ENCODE data around the gene VMO1.

The VMO1 gene

DNA sequence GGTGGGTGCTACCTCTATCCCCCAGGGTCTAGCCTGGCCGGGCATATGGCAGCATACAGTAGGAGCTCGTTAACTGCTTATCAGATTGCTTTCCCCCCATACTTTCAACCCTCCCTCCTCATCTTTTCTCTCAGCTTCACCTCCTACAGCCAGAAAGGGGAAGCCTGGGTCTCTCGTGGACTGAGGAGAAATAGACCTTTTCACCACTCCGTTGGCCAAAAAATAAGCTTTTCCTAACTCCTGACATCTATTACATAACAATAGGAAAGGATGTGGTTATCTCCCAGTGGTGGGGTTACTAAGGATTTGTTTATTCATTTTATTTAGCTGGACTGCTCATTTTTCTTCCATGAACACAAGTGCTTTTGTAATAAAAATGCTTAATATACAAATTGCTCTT, 37.5 kb downstream of the VMO1 start:
- DNase-seq (ENCODE audit: low spot score) = no peak
- in situ Hi-C loops (cut with MboI; ENCODE audit: low pct_unique_long_range_greater_than_20kb, low sequenced_read_pairs, unreplicated experiment) = no loop called here
- TF ChIP-seq, protein P1, sequence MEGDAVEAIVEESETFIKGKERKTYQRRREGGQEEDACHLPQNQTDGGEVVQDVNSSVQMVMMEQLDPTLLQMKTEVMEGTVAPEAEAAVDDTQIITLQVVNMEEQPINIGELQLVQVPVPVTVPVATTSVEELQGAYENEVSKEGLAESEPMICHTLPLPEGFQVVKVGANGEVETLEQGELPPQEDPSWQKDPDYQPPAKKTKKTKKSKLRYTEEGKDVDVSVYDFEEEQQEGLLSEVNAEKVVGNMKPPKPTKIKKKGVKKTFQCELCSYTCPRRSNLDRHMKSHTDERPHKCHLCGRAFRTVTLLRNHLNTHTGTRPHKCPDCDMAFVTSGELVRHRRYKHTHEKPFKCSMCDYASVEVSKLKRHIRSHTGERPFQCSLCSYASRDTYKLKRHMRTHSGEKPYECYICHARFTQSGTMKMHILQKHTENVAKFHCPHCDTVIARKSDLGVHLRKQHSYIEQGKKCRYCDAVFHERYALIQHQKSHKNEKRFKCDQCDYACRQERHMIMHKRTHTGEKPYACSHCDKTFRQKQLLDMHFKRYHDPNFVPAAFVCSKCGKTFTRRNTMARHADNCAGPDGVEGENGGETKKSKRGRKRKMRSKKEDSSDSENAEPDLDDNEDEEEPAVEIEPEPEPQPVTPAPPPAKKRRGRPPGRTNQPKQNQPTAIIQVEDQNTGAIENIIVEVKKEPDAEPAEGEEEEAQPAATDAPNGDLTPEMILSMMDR (IDR thresholded peaks at IDR 0.05; ENCODE audit: extremely low read depth, insufficient read depth, missing control alignments) = no peak

DNA sequence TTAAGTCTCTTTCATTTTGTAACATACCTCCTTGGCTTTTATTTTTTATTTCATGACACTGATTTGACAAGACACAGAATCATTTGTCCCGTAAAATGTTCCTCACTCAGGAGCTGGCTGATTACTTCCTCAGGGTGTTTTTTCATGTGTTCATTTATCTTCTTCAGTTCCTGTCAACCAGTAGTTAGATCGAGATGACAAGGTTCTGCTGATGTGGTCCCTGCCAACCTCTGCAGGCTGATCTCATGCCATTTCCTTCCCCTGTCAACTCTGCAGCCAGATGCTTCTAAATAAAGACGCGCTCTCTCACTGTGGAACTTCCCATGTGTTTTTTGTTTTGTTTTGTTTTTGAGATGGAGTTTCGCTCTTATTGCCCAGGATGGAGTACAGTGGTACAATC, 38.3 kb downstream of the VMO1 start:
- peak; percentile 36 for DNase-seq (ENCODE audit: low spot score)
- in situ Hi-C loops (cut with MboI; ENCODE audit: low pct_unique_long_range_greater_than_20kb, low sequenced_read_pairs, unreplicated experiment) = no loop called here

DNA sequence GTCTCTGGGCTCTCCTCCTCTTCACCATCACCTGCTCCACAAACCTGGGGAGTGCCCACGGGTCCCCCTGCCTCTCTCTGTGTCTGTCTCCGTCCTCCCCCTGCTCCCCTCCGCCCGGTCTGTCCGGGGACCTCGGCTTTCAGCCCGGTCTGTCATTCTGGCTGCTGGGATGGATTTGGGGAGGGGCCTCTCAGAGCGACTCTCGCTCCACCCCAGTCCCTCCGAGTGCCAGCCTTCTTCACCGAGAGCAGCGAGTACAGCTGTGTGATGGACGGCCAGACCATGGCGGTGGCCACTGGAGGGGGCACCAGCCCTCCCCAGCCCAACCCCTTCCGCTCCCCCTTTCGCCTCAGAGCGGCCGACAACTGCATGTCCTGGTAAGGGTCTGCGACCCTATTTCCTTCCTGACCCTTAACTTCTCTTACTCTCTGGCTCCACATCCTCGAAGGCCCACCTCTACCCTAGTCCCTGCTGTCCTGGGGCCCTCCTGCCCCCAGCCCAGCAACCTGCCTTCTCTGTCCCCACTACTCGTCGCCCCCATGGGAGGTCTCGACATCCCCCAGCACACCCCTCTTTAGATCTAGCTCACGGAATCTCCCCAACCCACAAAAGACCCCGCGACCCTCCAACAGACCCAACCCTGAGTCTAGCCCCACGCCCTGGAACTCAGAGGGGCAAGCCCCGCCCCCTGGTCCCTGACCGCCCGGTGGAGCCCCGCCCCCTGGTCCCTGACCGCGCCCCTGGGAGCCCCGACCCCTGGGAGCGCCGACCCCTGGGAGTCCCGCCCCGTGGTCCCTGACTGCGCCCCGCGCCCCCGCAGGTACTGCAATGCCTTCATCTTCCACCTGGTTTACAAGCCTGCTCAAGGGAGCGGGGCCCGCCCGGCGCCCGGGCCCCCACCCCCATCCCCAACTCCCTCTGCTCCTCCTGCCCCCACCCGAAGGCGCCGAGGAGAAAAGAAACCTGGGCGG, 40.9 kb downstream of the VMO1 start:
- no peak for DNase-seq (ENCODE audit: low spot score)
- in situ Hi-C loops (cut with MboI; ENCODE audit: low pct_unique_long_range_greater_than_20kb, low sequenced_read_pairs, unreplicated experiment) = no loop called here
- TF ChIP-seq, protein P1 (IDR thresholded peaks at IDR 0.05; ENCODE audit: extremely low read depth, insufficient read depth, missing control alignments) = no peak

More for the DNA sequence above, 38.3 kb downstream of the VMO1 start:
- TF ChIP-seq, protein P1 (IDR thresholded peaks at IDR 0.05; ENCODE audit: extremely low read depth, insufficient read depth, missing control alignments) = no peak

DNA sequence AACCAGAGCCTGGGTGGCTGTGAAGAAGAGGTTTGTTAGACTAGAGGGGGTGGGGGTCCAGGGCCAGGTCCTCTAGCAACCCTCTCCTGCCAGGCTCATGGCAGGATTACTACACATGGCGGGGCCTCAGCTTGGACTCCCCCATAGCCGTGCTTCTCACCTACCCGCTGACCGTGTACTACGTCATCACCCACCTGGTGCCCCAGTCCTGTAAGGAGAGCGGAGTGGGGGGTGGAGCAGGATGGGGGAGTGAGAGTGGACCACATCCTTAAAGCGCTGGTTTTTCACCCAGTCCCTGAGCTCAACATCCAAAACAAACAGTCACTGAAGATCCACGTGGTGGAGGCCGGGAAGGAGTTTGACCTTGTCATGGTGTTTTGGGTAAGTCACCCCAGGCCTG, 42.3 kb downstream of the VMO1 start:
- TF ChIP-seq, protein P1 (IDR thresholded peaks at IDR 0.05; ENCODE audit: extremely low read depth, insufficient read depth, missing control alignments) = no peak
- in situ Hi-C loops (cut with MboI; ENCODE audit: low pct_unique_long_range_greater_than_20kb, low sequenced_read_pairs, unreplicated experiment) = no loop called here
- no peak for DNase-seq (ENCODE audit: low spot score)

DNA sequence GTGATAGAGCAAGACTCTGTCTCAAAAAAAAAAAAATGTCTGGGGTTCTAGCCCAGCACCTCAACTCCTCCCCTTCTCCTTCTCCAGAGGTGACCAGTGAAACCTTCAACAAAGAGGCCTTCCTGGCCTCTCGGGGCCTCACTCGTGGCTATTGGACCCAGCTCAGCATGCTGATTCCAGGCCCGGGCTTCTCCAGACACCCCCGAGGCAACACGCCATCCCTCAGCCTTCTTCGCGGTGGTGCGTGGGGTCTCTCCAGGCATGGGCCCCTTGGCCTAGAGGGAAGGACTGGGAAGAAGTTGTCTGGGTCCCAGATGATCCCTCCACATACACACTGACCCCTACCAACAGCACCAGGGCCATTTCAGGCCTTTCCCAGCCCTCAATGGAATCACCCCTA, 42.9 kb downstream of the VMO1 start:
- no peak for DNase-seq (ENCODE audit: low spot score)
- TF ChIP-seq, protein P1 (IDR thresholded peaks at IDR 0.05; ENCODE audit: extremely low read depth, insufficient read depth, missing control alignments) = no peak
- in situ Hi-C loops (cut with MboI; ENCODE audit: low pct_unique_long_range_greater_than_20kb, low sequenced_read_pairs, unreplicated experiment) = no loop called here

DNA sequence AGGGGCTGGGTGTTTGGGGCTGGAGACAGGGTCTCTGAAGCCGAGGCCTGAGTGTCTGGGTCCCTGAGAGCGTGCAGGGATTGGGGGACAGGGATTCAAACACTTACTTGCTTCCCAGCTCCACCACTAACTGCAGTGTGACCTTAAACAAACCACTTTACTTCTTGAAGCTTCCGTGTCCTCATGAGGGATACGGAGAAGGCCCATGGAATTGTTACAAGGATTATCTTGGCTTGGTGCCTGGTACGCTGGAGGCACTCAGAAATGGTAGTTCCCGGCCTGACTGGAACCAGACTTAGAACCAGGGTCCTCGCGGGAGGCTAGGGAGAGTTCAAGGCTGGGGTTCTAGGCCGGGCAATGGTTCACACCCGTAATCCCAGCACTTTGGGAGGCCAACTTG, 43.5 kb downstream of the VMO1 start:
- DNase-seq (ENCODE audit: low spot score) = no peak
- TF ChIP-seq, protein P1 (IDR thresholded peaks at IDR 0.05; ENCODE audit: extremely low read depth, insufficient read depth, missing control alignments) = no peak
- in situ Hi-C loops (cut with MboI; ENCODE audit: low pct_unique_long_range_greater_than_20kb, low sequenced_read_pairs, unreplicated experiment) = no loop called here

All from GM13977 (cell line).